HG03378 (cell line): ENCODE results near the gene UBE2M.
"Not testable (repeated sequence)": the region's sequence is repeated elsewhere in the genome, so short reads cannot be mapped to it uniquely, and the experiment has no call there.

Experiments used
- ATAC-seq: cut with Tn5 transposase; IDR thresholded peaks from one replicate; pipeline ENCODE4 v1.9.1; 2021; ENCODE audit warnings: mild to moderate bottlenecking, moderate library complexity; ENCODE audit not compliant: unreplicated experiment

UBE2M gene

GRCh38 chr19:58542641-58543372 lies 15.6 kb downstream of the UBE2M start:
- ATAC-seq = not testable (repeated sequence)

- not testable (repeated sequence) for ATAC-seq
Observed at GRCh38 chr19:58539169-58539559, 19.2 kb downstream of the UBE2M start.

GRCh38 chr19:58538257-58539168 lies 19.9 kb downstream of the UBE2M start:
- no peak for ATAC-seq

- no peak for ATAC-seq
Observed at GRCh38 chr19:58536852-58537798, 21.3 kb downstream of the UBE2M start.

- no peak for ATAC-seq
Observed at GRCh38 chr19:58535857-58536256, 22.6 kb downstream of the UBE2M start.

GRCh38 chr19:58531034-58531840 lies 27.2 kb downstream of the UBE2M start:
- no peak for ATAC-seq

GRCh38 chr19:58529405-58529804 lies 29.0 kb downstream of the UBE2M start:
- no peak for ATAC-seq

- no peak for ATAC-seq
Observed at GRCh38 chr19:58522709-58523108, 35.7 kb downstream of the UBE2M start.

GRCh38 chr19:58521651-58522050 lies 36.8 kb downstream of the UBE2M start:
- no peak for ATAC-seq

GRCh38 chr19:58520257-58520599 lies 38.2 kb downstream of the UBE2M start:
- peak; percentile 3 for ATAC-seq

- peak; percentile 81 for ATAC-seq
Observed at GRCh38 chr19:58519355-58520256, 38.8 kb downstream of the UBE2M start, which contains the start of gene ZBTB45. ZBTB45 (minus strand) TSS chr19:58519810; CDS start chr19:58517673, 2,137 bp downstream.

GRCh38 chr19:58519087-58519354 lies 39.4 kb downstream of the UBE2M start:
- ATAC-seq = peak; percentile 19

- ATAC-seq = no peak
Observed at GRCh38 chr19:58518256-58519086, 39.9 kb downstream of the UBE2M start.

- no peak for ATAC-seq
Observed at GRCh38 chr19:58516964-58517833, 41.2 kb downstream of the UBE2M start.

GRCh38 chr19:58516246-58516836 lies 42.1 kb downstream of the UBE2M start:
- no peak for ATAC-seq

- ATAC-seq = no peak
Observed at GRCh38 chr19:58515259-58515658, 43.2 kb downstream of the UBE2M start.

GRCh38 chr19:58514564-58515022 lies 43.8 kb downstream of the UBE2M start:
- ATAC-seq = no peak
